Measurements from ENCODE around the gene LRRC58. TPM values are rescaled to one million over a fixed set of nuclear protein-coding genes. Genes with fewer than 3 reads are reported as not detected.

LRRC58 gene
- total RNA-seq, 4 donors from 2014 or later: 25.3 to 35.6 (median 31.3) TPM

DNA sequence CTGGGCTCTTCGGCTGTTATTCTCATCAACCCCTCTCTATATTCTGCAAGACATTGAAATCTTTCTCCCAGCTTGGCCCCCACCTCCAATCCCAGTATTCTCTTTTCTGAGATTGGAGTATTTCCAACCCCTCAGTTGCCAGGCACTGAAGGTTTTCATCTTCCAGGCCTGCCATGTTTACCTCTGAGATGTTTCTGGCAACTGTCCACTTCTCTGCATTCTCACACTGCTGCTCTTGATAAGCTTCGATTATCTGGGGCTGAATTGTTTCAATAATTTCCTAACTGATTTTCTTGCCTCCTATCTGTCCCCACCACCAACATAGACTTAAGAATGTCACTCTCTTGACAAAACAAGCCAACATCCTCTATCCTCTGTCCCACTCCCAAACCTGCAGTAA is 62.7 kb downstream of the LRRC58 start:
- H3K4me3 ChIP-seq: no peak overlapping the region
- 78% methylated on average over 2 of the region's 2 CpGs for WGBS
- no peak for TF ChIP-seq POLR2AphosphoS5 (IDR thresholded peaks at IDR 0.05)
- TF ChIP-seq CTCF (IDR thresholded peaks at IDR 0.05): no peak
- no peak for TF ChIP-seq POLR2A (IDR thresholded peaks at IDR 0.05)
- TF ChIP-seq EP300 (IDR thresholded peaks at IDR 0.05): no peak
- H3K9me3 ChIP-seq: no peaks in the 10 kb centered on the region
- H3K4me1 ChIP-seq: peaks cover 14% of the 10 kb centered on the region
- H3K27ac ChIP-seq: no peak overlapping the region
- peaks cover 2% of the 10 kb centered on the region for H3K27me3 ChIP-seq
- no peaks in the 10 kb centered on the region for H3K36me3 ChIP-seq
- no peak for DNase-seq (ENCODE audit: low spot score in 2 of 2)

- 20% methylated on average over 15 of the region's 15 CpGs for WGBS
Measured at GRCh38 chr3:120285508-120285841, 63.7 kb downstream of the LRRC58 start.

DNA sequence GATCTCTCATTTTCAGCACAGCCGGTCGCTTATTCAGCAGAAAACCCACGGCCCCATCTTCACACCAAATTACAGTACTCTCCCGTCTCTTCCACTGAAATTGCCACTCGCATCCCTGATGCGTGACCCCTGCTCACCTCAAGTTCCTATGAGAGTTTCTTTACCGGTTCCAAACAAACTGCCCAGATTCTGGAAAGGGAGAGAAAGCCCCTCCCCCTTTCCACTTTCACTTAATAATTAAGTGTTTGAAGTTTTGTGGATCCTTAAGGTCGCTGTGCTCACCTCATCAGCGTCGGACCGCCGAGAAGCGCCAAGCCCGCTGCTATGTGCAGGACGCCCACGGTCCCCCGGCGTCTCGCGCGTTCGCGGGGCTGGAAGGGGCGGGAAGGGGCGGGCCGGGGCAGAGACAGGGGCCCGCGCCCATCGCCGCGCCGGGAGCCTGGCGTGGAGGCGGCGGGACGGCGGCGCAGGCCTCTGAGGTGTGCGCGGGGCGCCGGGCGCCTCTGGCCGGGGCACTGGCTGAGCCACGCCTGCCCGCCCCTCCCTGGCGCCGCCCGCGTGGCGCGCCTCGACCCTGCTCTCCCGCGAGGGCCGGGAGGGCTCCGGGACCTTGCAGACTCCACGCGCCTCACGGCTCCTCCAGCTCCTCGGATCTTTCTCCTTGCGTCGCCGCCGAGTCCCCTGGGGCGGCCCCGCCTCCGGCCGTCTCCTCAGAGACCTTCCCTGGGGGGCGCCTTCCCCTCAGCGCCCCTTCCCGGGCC is 64.2 kb downstream of the LRRC58 start, which contains the start of gene GPR156:
Gene GPR156, minus strand, starts transcription at position 476 of the 761 bp plus-strand sequence. CDS start 41,124 bp downstream, outside the sequence.
- Histone ChIP-seq H3K4me3 (peak within 1 kb of the TSS; percentile 65), H3K4me1 (peaks cover 14% of the 10 kb centered on the region), H3K27ac (no peak within 1 kb of the TSS), H3K9me3 (no peaks in the 10 kb centered on the region), H3K36me3 (no peaks in the 10 kb centered on the region), H3K27me3 (peaks cover 2% of the 10 kb centered on the region)
- no peak for DNase-seq (ENCODE audit: low spot score in 2 of 2)
- 5% methylated on average over 44 of the region's 72 CpGs for WGBS
- TF ChIP-seq POLR2A (IDR thresholded peaks at IDR 0.05) (no peak), EP300 (IDR thresholded peaks at IDR 0.05) (no peak), CTCF (IDR thresholded peaks at IDR 0.05) (no peak), POLR2AphosphoS5 (IDR thresholded peaks at IDR 0.05) (no peak)

More at GRCh38 chr3:120285508-120285841, 63.7 kb downstream of the LRRC58 start:
- Histone ChIP-seq H3K36me3 (no peaks in the 10 kb centered on the region), H3K9me3 (no peaks in the 10 kb centered on the region), H3K4me3 (peak overlapping the region; percentile 65), H3K4me1 (peaks cover 14% of the 10 kb centered on the region), H3K27ac (no peak overlapping the region), H3K27me3 (peaks cover 2% of the 10 kb centered on the region)
- DNase-seq (ENCODE audit: low spot score in 2 of 2): no peak
- TF ChIP-seq POLR2AphosphoS5 (IDR thresholded peaks at IDR 0.05) (no peak), EP300 (IDR thresholded peaks at IDR 0.05) (no peak), POLR2A (IDR thresholded peaks at IDR 0.05) (no peak), CTCF (IDR thresholded peaks at IDR 0.05) (no peak)

GRCh38 chr3:120281261-120281660 is 67.9 kb downstream of the LRRC58 start:
- H3K27ac ChIP-seq: no peak overlapping the region
- WGBS: 92% methylated on average over 3 of the region's 3 CpGs

More at GRCh38 chr3:120281261-120281660, 67.9 kb downstream of the LRRC58 start:
- Histone ChIP-seq H3K36me3 (no peaks in the 10 kb centered on the region), H3K27me3 (peaks cover 2% of the 10 kb centered on the region), H3K4me3 (no peak overlapping the region), H3K9me3 (no peaks in the 10 kb centered on the region), H3K4me1 (peaks cover 14% of the 10 kb centered on the region)
- TF ChIP-seq EP300 (IDR thresholded peaks at IDR 0.05): no peak
- no peak for TF ChIP-seq CTCF (IDR thresholded peaks at IDR 0.05)
- TF ChIP-seq POLR2AphosphoS5 (IDR thresholded peaks at IDR 0.05): no peak
- TF ChIP-seq POLR2A (IDR thresholded peaks at IDR 0.05): no peak
- no peak for DNase-seq (ENCODE audit: low spot score in 2 of 2)

Data from suprapubic skin (tissue), 4 donors.